ENCODE results near the gene C1orf167. TPM values are rescaled to one million over a fixed set of nuclear protein-coding genes. Genes with fewer than 3 reads are reported as not detected.

Gene C1orf167
- total and polyA plus RNA-seq, 2 of the 8 experiments (the other 6 are each of a cell fraction or from before 2014, with no cell fraction given) = 0.70 to 1.3 TPM

- peak overlapping the region; percentile 3 for H2BK120ac ChIP-seq (replicated peaks; ENCODE audit: low read depth, low read length)
- no peak overlapping the region for H3K23ac ChIP-seq (ENCODE audit: insufficient read length)
- no peaks in the 10 kb centered on the region for H3K9me3 ChIP-seq (ENCODE audit: insufficient read depth in 2 of 2, low read depth in 1 of 2, low read length in 1 of 2)
- no peak overlapping the region for H3K56ac ChIP-seq (replicated peaks; ENCODE audit: insufficient read length, low read depth, low read length)
- WGBS, 2 experiments (ENCODE audit: extremely low coverage in 1 of 2, insufficient coverage in 1 of 2, insufficient read length in 1 of 2, insufficient replicate concordance in 2 of 2, low coverage in 1 of 2, low lambda C conversion rate in 2 of 2, missing lambda C conversion rate in 1 of 2) = 38% methylated on average over 17 of the region's 17 CpGs; no CpG with 5 or more reads in 1 of the 2 experiments
- H3K4me2 ChIP-seq (ENCODE audit: insufficient read depth in 1 of 2, low read depth in 2 of 2, low read length in 2 of 2) = peak overlapping the region; percentile 36 to 44
- POLR2A ChIA-PET (ENCODE audit: partially characterized antibody) = interaction anchor here (1.0 to 2.1 kb wide), 6 partner anchors 12 to 67 kb away, joined by 3 to 10 read pairs (median 4); partner anchors contain the start of gene FBXO6
- H3K9ac ChIP-seq (replicated peaks in 1 of 4; ENCODE audit: extremely low read depth in 1 of 4, low read depth in 3 of 4, low read length in 3 of 4) = peak overlapping the region in 1 of 4 experiments; percentile 34; a peak in 2 of 7 replicates
- peak in 1 of 2 experiments; percentile 61 for DNase-seq (ENCODE audit: low read depth in 1 of 2, low spot score in 2 of 2)
- H3K14ac ChIP-seq (ENCODE audit: insufficient read length) = no peak overlapping the region
- peak overlapping the region; percentile 95 for H3K18ac ChIP-seq (ENCODE audit: extremely low read depth, low read length)
- H2BK5ac ChIP-seq (ENCODE audit: low read depth, low read length) = peak overlapping the region; percentile 76; the same call in 1 of the 2 replicates
- H4K5ac ChIP-seq (ENCODE audit: insufficient read length, low read depth, low read length) = peak overlapping the region; percentile 45
- H3K79me2 ChIP-seq (ENCODE audit: control insufficient read depth in 1 of 2, insufficient read depth in 2 of 2, low read length in 2 of 2) = no peaks in the 10 kb centered on the region
- H2BK20ac ChIP-seq (ENCODE audit: low read length) = peak overlapping the region; percentile 97; the same call in 1 of the 2 replicates
- no peak overlapping the region for H3K27ac ChIP-seq (ENCODE audit: low read depth, low read length)
- H4K8ac ChIP-seq (ENCODE audit: extremely low read depth, insufficient read depth, low read length) = peak overlapping the region; percentile 92
- H4K91ac ChIP-seq (replicated peaks; ENCODE audit: insufficient read length, low read length) = peak overlapping the region; percentile 90
- H3K79me1 ChIP-seq (ENCODE audit: low read depth, low read length) = no peaks in the 10 kb centered on the region
- peak overlapping the region; percentile 97; the same call in 1 of the 2 replicates for H2BK15ac ChIP-seq (ENCODE audit: low read length)
- peaks cover 4 to 34% (median 20%) of the 10 kb centered on the region in 4 experiments for H3K4me1 ChIP-seq (replicated peaks in 1 of 4; ENCODE audit: control insufficient read depth in 3 of 4, insufficient read depth in 4 of 4, low read length in 3 of 4)
- no peaks in the 10 kb centered on the region for H3K27me3 ChIP-seq (replicated peaks in 1 of 4; ENCODE audit: control insufficient read depth in 3 of 4, extremely low read depth in 1 of 4, insufficient read depth in 3 of 4, low read length in 3 of 4)
- H2AFZ ChIP-seq (ENCODE audit: low read length) = peak overlapping the region; percentile 54; the same call in 1 of the 2 replicates
- peaks cover 8% of the 10 kb centered on the region for H3K23me2 ChIP-seq (ENCODE audit: low read depth, low read length)
- H2BK12ac ChIP-seq (ENCODE audit: low read depth, low read length) = peak overlapping the region; percentile 95
- H3K36me3 ChIP-seq (ENCODE audit: control insufficient read depth in 2 of 4, insufficient read depth in 4 of 4, low read length in 3 of 4) = no peaks in the 10 kb centered on the region
- H4K20me1 ChIP-seq (replicated peaks in 1 of 2; ENCODE audit: control insufficient read depth in 1 of 2, insufficient read depth in 2 of 2, low read length in 2 of 2) = peaks cover 0 to 1% of the 10 kb centered on the region in 2 experiments
- CTCF ChIA-PET (ENCODE audit: partially characterized antibody) = interaction anchor here (0.7 to 1.6 kb wide), 2 partner anchors 11 to 17 kb away, joined by 3 to 5 read pairs; no protein-coding TSS in a partner anchor
- no peak for FAIRE-seq
- peak overlapping the region in 1 of 4 experiments; percentile 10; a peak in 1 of 8 replicates for H3K4me3 ChIP-seq (ENCODE audit: extremely low read depth in 1 of 4, insufficient read depth in 2 of 4, low read depth in 3 of 4, low read length in 4 of 4)
- peak overlapping the region; percentile 79 for H3K4ac ChIP-seq (replicated peaks; ENCODE audit: insufficient read length, low read depth, low read length)
- peak overlapping the region; percentile 78 for H2AK5ac ChIP-seq (ENCODE audit: low read depth, low read length)
- TF ChIP-seq CHD2 (IDR thresholded peaks at IDR 0.05; ENCODE audit: low read length) (no peak), SIN3A (conservative IDR thresholded peaks at IDR 0.05 in 1 of 2, IDR thresholded peaks at IDR 0.05 in 1 of 2; ENCODE audit: low read depth in 1 of 2, low read length in 2 of 2) (peak; percentile 88 to 89), SP2 (IDR thresholded peaks at IDR 0.05; ENCODE audit: low read length) (no peak), ASH2L (IDR thresholded peaks at IDR 0.05; ENCODE audit: low read length) (peak; percentile 67), TCF12 (IDR thresholded peaks at IDR 0.05; ENCODE audit: low read depth, low read length) (peak; percentile 45; the same call in 1 of the 2 replicates), MAX (IDR thresholded peaks at IDR 0.05) (peak; percentile 41; the same call in 1 of the 2 replicates), BACH1 (IDR thresholded peaks at IDR 0.05; ENCODE audit: low read length) (no peak), NRF1 (IDR thresholded peaks at IDR 0.05; ENCODE audit: low read depth, low read length) (no peak), SP1 (IDR thresholded peaks at IDR 0.05; ENCODE audit: low read depth, low read length) (0 out of 2 replicates have a peak, but pooled peaks have one; percentile 22), RXRA (IDR thresholded peaks at IDR 0.05; ENCODE audit: insufficient read depth, low read depth, low read length) (no peak), RNF2 (IDR thresholded peaks at IDR 0.05; ENCODE audit: borderline replicate concordance, low read depth, low read length, missing control alignments, poor library complexity, severe bottlenecking) (no peak), RBBP5 (IDR thresholded peaks at IDR 0.05; ENCODE audit: borderline replicate concordance, low read depth, low read length) (0 out of 2 replicates have a peak, but pooled peaks have one; percentile 44)
Measured at GRCh38 chr1:11731691-11732283, 30.2 kb upstream of the C1orf167 start.
